OCI-LY7 (cell line): ENCODE data around the gene MSTN. TPM values are rescaled to one million over a fixed set of nuclear protein-coding genes. Genes with fewer than 3 reads are reported as not detected.

Source experiments
- BruUV-seq: library from RNA; stranded (reverse); fragments of 400-500 nt; replicated peaks from 2 replicates; lab custom pipeline; 2021; lab: Mats Ljungman, UMichigan
- CTCF ChIA-PET: fragments of 300-600 bp; sonication (Branson Sonifier 250); formaldehyde crosslinking; loops from one replicate; lab custom pipeline; 2022; ENCODE audit warnings: antibody characterized with exemption; ENCODE audit not compliant: unreplicated experiment; lab: Charles Lee
- POLR2A ChIA-PET: fragments of 300-600 bp; sonication (Branson Sonifier 250); formaldehyde crosslinking; loops from one replicate; lab custom pipeline; 2022; ENCODE audit warnings: antibody characterized with exemption; lab: Charles Lee
- DNase-seq: peaks from one replicate; pipeline ENCODE4 v3.0.0-alpha.2; 2015; ENCODE audit warnings: low spot score
- H2AFZ ChIP-seq: fragments of 200-600 bp; sonication (generic), shearing (Covaris generic); 2 replicates; pipeline ENCODE4 v1.6.1; 2014; ENCODE audit warnings: mild to moderate bottlenecking, antibody characterized with exemption, low read length, moderate library complexity
- H3K27ac ChIP-seq: fragments of 200-600 bp; sonication (generic); 2 replicates; pipeline ENCODE4 v1.5.1; 2014; ENCODE audit warnings: mixed run types, low read depth, mild to moderate bottlenecking, moderate library complexity, low read length, inconsistent platforms; ENCODE audit not compliant: poor library complexity, severe bottlenecking
- H3K36me3 ChIP-seq: fragments of 200-600 bp; sonication (generic); 2 replicates; pipeline ENCODE4 v1.6.1; 2014; ENCODE audit warnings: mild to moderate bottlenecking, antibody characterized with exemption, low read length, moderate library complexity, mixed read lengths; ENCODE audit not compliant: insufficient read depth
- H3K4me1 ChIP-seq: fragments of 200-600 bp; sonication (generic); 2 replicates; pipeline ENCODE4 v1.5.1; 2014; ENCODE audit warnings: mild to moderate bottlenecking, low read length; ENCODE audit not compliant: insufficient read depth, poor library complexity, severe bottlenecking
- H3K4me2 ChIP-seq: fragments of 200-600 bp; sonication (generic); 2 replicates; pipeline ENCODE4 v1.6.1; 2014; ENCODE audit warnings: mild to moderate bottlenecking, low read length
- H3K4me3 ChIP-seq: fragments of 200-600 bp; sonication (generic); 2 replicates; pipeline ENCODE4 v1.5.1; 2014; ENCODE audit warnings: mild to moderate bottlenecking, low read depth, low read length; ENCODE audit not compliant: poor library complexity, severe bottlenecking
- H3K79me2 ChIP-seq: fragments of 200-600 bp; sonication (generic); 2 replicates; pipeline ENCODE4 v1.6.1; 2016; ENCODE audit warnings: low read depth, mild to moderate bottlenecking, low read length, moderate library complexity, mixed read lengths; ENCODE audit not compliant: insufficient read depth
- H3K9me2 ChIP-seq: fragments of 200-600 bp; sonication (generic); 2 replicates; pipeline ENCODE4 v1.6.1; 2016; ENCODE audit warnings: mild to moderate bottlenecking, low read length, mixed read lengths; ENCODE audit not compliant: insufficient read depth
- H3K9me3 ChIP-seq: fragments of 200-600 bp; sonication (generic); 2 replicates; pipeline ENCODE4 v1.6.1; 2014; ENCODE audit warnings: mild to moderate bottlenecking, mixed run types, low read length, mixed read lengths
- H4K20me1 ChIP-seq: fragments of 200-600 bp; sonication (generic); 2 replicates; pipeline ENCODE4 v1.6.1; 2014; ENCODE audit warnings: mild to moderate bottlenecking, antibody characterized with exemption, low read length, moderate library complexity, mixed read lengths; ENCODE audit not compliant: insufficient read depth
- EZH2phosphoT487 ChIP-seq: fragments of 200-600 bp; sonication (generic); IDR thresholded peaks from 2 replicates; pipeline ENCODE4 v1.6.1; 2018; ENCODE audit warnings: low read depth, borderline replicate concordance, mild to moderate bottlenecking, mixed run types, antibody characterized with exemption, low read length, moderate library complexity, mixed read lengths
- intact Hi-C: fragments of 100-400 bp; cut with micrococcal nuclease; formaldehyde crosslinking; loops from one replicate; pipeline ENCODE4 v1.10.0; 2022; ENCODE audit not compliant: unreplicated experiment
- total RNA-seq, 2 experiments: library from RNA; depleted of rRNA in 1 of 2; stranded (reverse); fragments of >200 nt in 1 of 2; shearing (Covaris generic) in 1 of 2; gene quantifications; 2 replicates each; pipeline ENCODE4 v1.2.3, GENCODE V29; 2014 to 2022
- TF ChIP-seq, protein P1 (sequence below): fragments of 200-600 bp; sonication (generic); conservative IDR thresholded peaks from 2 replicates; pipeline ENCODE4 v1.5.1; 2014; ENCODE audit warnings: mild to moderate bottlenecking, antibody characterized with exemption, low read length, moderate library complexity, mixed read lengths

Gene MSTN
- total RNA-seq, 2 experiments from 2014 or later: not detected

DNA sequence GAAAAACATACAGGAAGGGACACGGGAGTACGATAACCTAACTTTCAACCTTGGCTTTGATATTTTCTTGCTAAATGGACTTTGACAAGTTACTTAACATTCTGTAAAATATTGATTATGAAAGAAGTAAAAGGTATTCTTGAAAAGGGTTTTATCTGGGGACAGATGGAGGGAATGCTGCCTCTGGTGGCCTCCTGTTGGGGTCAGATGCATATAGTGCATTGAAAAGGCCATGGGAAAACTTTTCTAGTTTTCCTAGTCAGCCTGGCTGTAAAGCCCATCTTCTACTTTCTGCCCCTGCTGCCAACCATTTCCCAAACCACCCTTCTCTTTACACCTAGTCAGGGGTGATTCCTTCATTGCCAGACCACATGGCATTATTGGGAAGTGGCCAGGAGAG, 22.2 kb upstream of the MSTN start:
- no peak overlapping the region for H3K27ac ChIP-seq
- no peaks in the 10 kb centered on the region for H3K9me3 ChIP-seq
- BruUV-seq: no TSS peak
- no peak overlapping the region for H2AFZ ChIP-seq
- intact Hi-C loops: loop anchor here (10.0 kb wide), 1 partner anchor 430 kb away; no protein-coding TSS in a partner anchor
- ChIA-PET POLR2A (no interaction called here), CTCF (no interaction called here)
- no peak overlapping the region for H3K4me3 ChIP-seq
- DNase-seq: no peak
- no peaks in the 10 kb centered on the region for H3K4me1 ChIP-seq
- H4K20me1 ChIP-seq: no peaks in the 10 kb centered on the region
- no peak for TF ChIP-seq EZH2phosphoT487
- TF ChIP-seq, protein P1, sequence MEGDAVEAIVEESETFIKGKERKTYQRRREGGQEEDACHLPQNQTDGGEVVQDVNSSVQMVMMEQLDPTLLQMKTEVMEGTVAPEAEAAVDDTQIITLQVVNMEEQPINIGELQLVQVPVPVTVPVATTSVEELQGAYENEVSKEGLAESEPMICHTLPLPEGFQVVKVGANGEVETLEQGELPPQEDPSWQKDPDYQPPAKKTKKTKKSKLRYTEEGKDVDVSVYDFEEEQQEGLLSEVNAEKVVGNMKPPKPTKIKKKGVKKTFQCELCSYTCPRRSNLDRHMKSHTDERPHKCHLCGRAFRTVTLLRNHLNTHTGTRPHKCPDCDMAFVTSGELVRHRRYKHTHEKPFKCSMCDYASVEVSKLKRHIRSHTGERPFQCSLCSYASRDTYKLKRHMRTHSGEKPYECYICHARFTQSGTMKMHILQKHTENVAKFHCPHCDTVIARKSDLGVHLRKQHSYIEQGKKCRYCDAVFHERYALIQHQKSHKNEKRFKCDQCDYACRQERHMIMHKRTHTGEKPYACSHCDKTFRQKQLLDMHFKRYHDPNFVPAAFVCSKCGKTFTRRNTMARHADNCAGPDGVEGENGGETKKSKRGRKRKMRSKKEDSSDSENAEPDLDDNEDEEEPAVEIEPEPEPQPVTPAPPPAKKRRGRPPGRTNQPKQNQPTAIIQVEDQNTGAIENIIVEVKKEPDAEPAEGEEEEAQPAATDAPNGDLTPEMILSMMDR: no peak
- H3K9me2 ChIP-seq: no peaks in the 10 kb centered on the region
- H3K79me2 ChIP-seq: no peaks in the 10 kb centered on the region
- no peak overlapping the region for H3K4me2 ChIP-seq
- no peaks in the 10 kb centered on the region for H3K36me3 ChIP-seq

DNA sequence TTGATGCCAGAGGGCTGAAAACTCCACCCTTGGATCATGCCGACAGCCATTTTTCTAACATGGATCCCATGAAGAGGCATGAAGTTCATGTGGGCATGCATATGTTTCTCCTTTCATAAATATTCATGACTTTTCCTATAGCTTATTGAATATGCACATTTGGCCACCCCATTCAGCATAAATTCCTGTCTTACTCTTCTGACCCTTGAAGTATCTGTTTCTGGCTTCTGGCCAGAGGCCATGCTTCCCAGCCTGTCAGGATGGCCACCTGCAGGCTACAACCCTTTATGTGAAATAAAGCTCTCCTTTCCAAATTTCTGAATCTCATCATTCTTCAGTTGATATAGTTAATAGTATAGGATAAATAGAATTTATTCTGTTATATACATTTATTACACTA, 19.6 kb upstream of the MSTN start:
- intact Hi-C loops: loop anchor here (10.0 kb wide), 1 partner anchor 433 kb away; no protein-coding TSS in a partner anchor
- Histone ChIP-seq H2AFZ (no peak overlapping the region), H3K4me2 (no peak overlapping the region), H3K36me3 (no peaks in the 10 kb centered on the region), H4K20me1 (no peaks in the 10 kb centered on the region), H3K4me3 (no peak overlapping the region), H3K9me2 (no peaks in the 10 kb centered on the region), H3K9me3 (no peaks in the 10 kb centered on the region), H3K27ac (no peak overlapping the region), H3K79me2 (no peaks in the 10 kb centered on the region), H3K4me1 (no peaks in the 10 kb centered on the region)
- no peak for DNase-seq
- BruUV-seq: no TSS peak
- POLR2A ChIA-PET: interaction anchor here (0.5 kb wide), 1 partner anchor 71 kb away, joined by 4 read pairs; no protein-coding TSS in a partner anchor
- TF ChIP-seq EZH2phosphoT487: no peak
- TF ChIP-seq, protein P1: no peak
- CTCF ChIA-PET: no interaction called here

DNA sequence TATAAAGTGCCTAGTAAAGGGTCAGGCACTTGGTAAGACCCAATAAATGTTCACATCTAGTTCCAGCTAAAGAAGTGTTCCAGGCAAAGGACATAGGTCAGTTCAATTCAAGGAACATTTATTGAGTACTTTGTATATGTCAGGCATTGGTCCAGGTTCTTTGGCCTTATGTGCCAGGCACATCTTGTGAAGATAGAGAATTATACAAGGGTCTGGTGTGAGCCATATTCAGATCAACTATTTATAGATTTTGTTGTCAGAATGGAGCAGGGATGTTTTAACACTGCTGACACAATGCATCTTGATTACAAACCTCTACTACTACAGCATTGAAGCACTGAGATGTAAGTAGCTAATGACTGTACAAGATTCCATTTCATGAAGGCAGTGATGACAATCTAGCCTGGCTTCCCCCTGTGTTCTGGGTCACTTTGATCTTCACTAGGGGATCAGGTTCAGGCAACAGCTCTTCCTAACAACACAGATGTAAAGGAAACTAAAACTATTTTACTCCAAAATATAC, 18.1 kb upstream of the MSTN start:
- CTCF ChIA-PET: no interaction called here

More for the DNA sequence above, 18.1 kb upstream of the MSTN start:
- Histone ChIP-seq H3K9me3 (no peaks in the 10 kb centered on the region), H3K79me2 (no peaks in the 10 kb centered on the region), H3K27ac (no peak overlapping the region), H3K4me1 (no peaks in the 10 kb centered on the region), H2AFZ (no peak overlapping the region), H4K20me1 (no peaks in the 10 kb centered on the region), H3K4me3 (no peak overlapping the region), H3K4me2 (no peak overlapping the region), H3K36me3 (no peaks in the 10 kb centered on the region), H3K9me2 (no peaks in the 10 kb centered on the region)
- DNase-seq: no peak
- TF ChIP-seq EZH2phosphoT487: no peak
- TF ChIP-seq, protein P1: no peak
- POLR2A ChIA-PET: interaction anchor here (0.9 to 1.4 kb wide), 2 partner anchors 10 to 223 kb away, joined by 3 read pairs; no protein-coding TSS in a partner anchor
- BruUV-seq: no TSS peak
- intact Hi-C loops: loop anchor here (10.0 kb wide), 1 partner anchor 434 kb away; no protein-coding TSS in a partner anchor
